ENCODE data around the gene DNAJC4. TPM values are rescaled to one million over a fixed set of nuclear protein-coding genes. Genes with fewer than 3 reads are reported as not detected.

DNAJC4 gene
- total and polyA plus RNA-seq, 9 of the 15 experiments (the other 6 are each of a cell fraction or from before 2014, with no cell fraction given), result 4.0 to 32.6 (median 19.9) TPM

DNA sequence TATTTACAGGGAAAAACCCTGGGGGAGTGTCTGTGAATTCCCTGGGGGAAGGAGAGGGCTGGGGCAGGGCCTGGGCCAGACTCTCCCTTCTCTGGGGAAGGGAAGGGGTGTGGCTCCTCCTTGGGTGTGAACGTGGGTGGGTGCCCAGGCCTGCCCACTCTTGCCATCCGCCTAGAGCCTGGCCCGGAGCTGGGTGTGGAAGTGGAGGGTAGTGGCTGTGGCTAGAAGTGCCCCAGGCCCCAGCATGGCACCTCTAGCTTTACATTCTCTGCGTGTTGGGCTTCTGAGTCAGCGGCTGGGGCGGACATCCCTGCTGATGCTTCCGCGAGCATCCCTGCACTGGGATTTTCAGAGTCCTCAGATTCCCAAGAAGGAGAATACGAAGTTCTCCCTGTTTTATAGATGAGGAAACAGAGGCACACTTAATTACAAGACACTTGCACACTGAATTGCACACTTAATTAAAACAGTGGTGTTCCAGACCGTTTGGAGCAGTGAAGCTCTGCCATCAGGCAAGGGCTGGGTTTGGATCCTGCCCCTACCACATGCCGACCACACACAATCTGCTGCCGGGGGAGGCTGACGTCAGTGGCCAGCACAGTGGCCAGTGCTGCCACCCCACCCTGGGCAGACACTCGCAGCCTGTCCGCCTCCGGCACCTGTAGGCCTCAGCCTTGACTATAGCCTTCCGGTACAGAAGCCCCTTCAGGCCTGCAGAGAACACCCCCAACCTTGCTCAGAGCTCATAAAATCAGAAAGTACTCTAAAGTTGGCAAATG lies 46.5 kb downstream of the DNAJC4 start (continued):
- no peak for TF ChIP-seq CBX5 (IDR thresholded peaks at IDR 0.05; ENCODE audit: borderline replicate concordance, low read depth)
- TF ChIP-seq ZNF217 (CRISPR knock-in tag; IDR thresholded peaks at IDR 0.05), result no peak
- TF ChIP-seq ZNF780A (CRISPR knock-in tag; IDR thresholded peaks at IDR 0.05), result no peak
- no peak for TF ChIP-seq IRF2 (CRISPR knock-in tag; IDR thresholded peaks at IDR 0.05)

DNA sequence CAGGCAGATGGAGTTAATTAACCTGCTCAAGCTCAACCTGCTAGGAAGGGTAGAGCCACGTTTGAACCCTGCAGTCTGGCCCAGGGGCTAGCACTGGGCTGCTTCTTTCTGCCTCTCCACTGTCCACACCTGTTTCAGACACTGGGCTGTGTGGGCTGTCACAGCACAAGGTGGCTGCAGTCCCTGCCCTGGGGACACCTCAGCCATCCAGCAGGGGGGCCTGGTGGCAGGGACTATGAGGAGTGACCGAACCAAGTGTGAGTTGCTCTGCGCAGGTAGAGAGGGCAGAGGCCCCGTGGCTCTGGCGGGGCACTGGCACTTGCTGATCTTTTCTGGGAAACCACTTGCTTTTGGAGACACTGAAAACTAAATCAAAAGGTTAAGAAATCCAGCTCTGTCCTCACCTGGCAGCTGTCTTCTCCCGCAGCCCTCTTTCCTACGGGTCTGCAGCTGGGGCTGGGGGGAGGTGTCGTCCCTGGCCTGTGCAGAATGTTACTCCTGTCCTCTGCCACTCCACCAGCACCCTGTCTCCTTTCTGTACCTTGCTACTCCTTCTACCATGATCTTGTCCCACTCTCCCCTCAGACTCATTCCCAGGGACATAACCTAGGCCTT lies 48.3 kb downstream of the DNAJC4 start:
- 82% methylated on average over 8 of the region's 8 CpGs for WGBS (ENCODE audit: insufficient coverage, low coverage, missing lambda C conversion rate)

More for the DNA sequence above, 48.3 kb downstream of the DNAJC4 start:
- Histone ChIP-seq H3K4me3 (no peak overlapping the region), H3K27me3 (ENCODE audit: control insufficient read depth in 2 of 2, insufficient read depth in 2 of 2, low read length in 2 of 2) (no peaks in the 10 kb centered on the region), H3K9ac (ENCODE audit: insufficient read depth in 1 of 2, low read depth in 2 of 2, low read length in 2 of 2) (peak overlapping the region in 1 of 2 experiments; percentile 84; a peak in 2 of 4 replicates), H4K20me1 (replicated peaks; ENCODE audit: control insufficient read depth, insufficient read depth, low read length) (no peaks in the 10 kb centered on the region), H3K4me2 (ENCODE audit: insufficient read depth, low read length) (no peak overlapping the region), H3K9me3 (replicated peaks; ENCODE audit: control insufficient read depth, insufficient read depth, low read depth, low read length) (no peaks in the 10 kb centered on the region), H3K79me2 (ENCODE audit: control insufficient read depth, insufficient read depth, low read length) (peaks cover 14% of the 10 kb centered on the region), H3K9me1 (ENCODE audit: control insufficient read depth, insufficient read depth, low read length) (no peaks in the 10 kb centered on the region), H2AFZ (ENCODE audit: low read depth, low read length) (no peak overlapping the region), H3K27ac (ENCODE audit: extremely low read depth, low read depth, low read length) (no peak overlapping the region), H3K36me3 (ENCODE audit: control insufficient read depth, insufficient read depth, low read length) (peaks cover 27% of the 10 kb centered on the region; the same call in 1 of the 3 replicates), H3K4me1 (replicated peaks in 1 of 2; ENCODE audit: control insufficient read depth in 2 of 2, insufficient read depth in 2 of 2, low read length in 2 of 2) (peaks cover 2 to 25% of the 10 kb centered on the region in 2 experiments; a peak in 4 of 5 replicates)
- DNase-seq (ENCODE audit: extremely low read depth in 1 of 4, low spot score in 3 of 4) (no peak), ATAC-seq (peak; percentile 65), FAIRE-seq (no peak)
- in situ Hi-C loops (cut with MboI) (no loop called here), intact Hi-C loops (cut with micrococcal nuclease) (no loop called here)
- CTCF ChIA-PET (ENCODE audit: low intra/inter-chr PET ratio), result no interaction called here
- TF ChIP-seq, protein P1, sequence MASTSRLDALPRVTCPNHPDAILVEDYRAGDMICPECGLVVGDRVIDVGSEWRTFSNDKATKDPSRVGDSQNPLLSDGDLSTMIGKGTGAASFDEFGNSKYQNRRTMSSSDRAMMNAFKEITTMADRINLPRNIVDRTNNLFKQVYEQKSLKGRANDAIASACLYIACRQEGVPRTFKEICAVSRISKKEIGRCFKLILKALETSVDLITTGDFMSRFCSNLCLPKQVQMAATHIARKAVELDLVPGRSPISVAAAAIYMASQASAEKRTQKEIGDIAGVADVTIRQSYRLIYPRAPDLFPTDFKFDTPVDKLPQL (IDR thresholded peaks at IDR 0.05; ENCODE audit: extremely low read depth, insufficient read length), result no peak
- POLR2A ChIA-PET, result no interaction called here
- no TSS peak for BruUV-seq (replicated peaks)
